B cell (primary cell): ENCODE data around the gene KIF21B. TPM values are rescaled to one million over a fixed set of nuclear protein-coding genes. Genes with fewer than 3 reads are reported as not detected.

Experiments
- ATAC-seq: fragments of 200-7000 bp; cut with Tn5 transposase; one replicate; pipeline ENCODE4 v1.10.0; 2021; ENCODE audit warnings: low read depth, mild to moderate bottlenecking, moderate number of reproducible peaks, moderate library complexity
- CTCF ChIA-PET: fragments of 350-600 bp; sonication (Branson Sonifier 250); formaldehyde crosslinking; loops from one replicate; lab custom pipeline; 2021; ENCODE audit warnings: antibody characterized with exemption, inconsistent platforms; lab: Charles Lee
- POLR2A ChIA-PET: fragments of 350-600 bp; sonication (Branson Sonifier 250); formaldehyde crosslinking; loops from one replicate; lab custom pipeline; 2021; ENCODE audit warnings: antibody characterized with exemption; lab: Charles Lee
- DNase-seq: peaks from one replicate; pipeline ENCODE4 v3.0.0; 2013
- H2AFZ ChIP-seq: 2 replicates; pipeline ENCODE4 v1.6.1; 2012; ENCODE audit warnings: mild to moderate bottlenecking, low read depth, low read length; ENCODE audit not compliant: insufficient read depth, poor library complexity, severe bottlenecking
- H3K27ac ChIP-seq, 2 donors: 1 replicate in 1 of 2; 2 replicates in 1 of 2; pipeline ENCODE4 v1.5.1; 2012 to 2013; ENCODE audit warnings: low read length in 2 of 2, mild to moderate bottlenecking in 2 of 2, moderate library complexity in 1 of 2
- H3K27me3 ChIP-seq, 4 experiments: fragments of 200-600 bp in 1 of 4; sonication (generic) in 1 of 4; replicated peaks in 1 of 4; 1 replicate in 2 of 4; 2 replicates in 2 of 4; pipeline versions ENCODE4 v1.6.1 to v1.7.0; 2013 to 2016; ENCODE audit warnings: low read length in 3 of 4, mild to moderate bottlenecking in 2 of 4, mixed read lengths in 1 of 4, moderate library complexity in 1 of 4; ENCODE audit not compliant: insufficient read depth in 4 of 4, control insufficient read depth in 3 of 4; ENCODE audit errors: control extremely low read depth in 1 of 4
- H3K36me3 ChIP-seq, 2 experiments: replicated peaks in 1 of 2; 1 replicate in 1 of 2; 2 replicates in 1 of 2; pipeline versions ENCODE4 v1.6.1 to v1.7.1; 2013; ENCODE audit warnings: low read length in 1 of 2; ENCODE audit not compliant: insufficient read depth in 2 of 2, control insufficient read depth in 1 of 2; ENCODE audit errors: control extremely low read depth in 1 of 2, extremely low read depth in 1 of 2
- H3K4me1 ChIP-seq, 2 donors: fragments of 200-600 bp in 1 of 2; sonication (generic) in 1 of 2; 1 replicate in 1 of 2; 2 replicates in 1 of 2; pipeline versions ENCODE4 v1.5.1 to v1.6.1; 2013 to 2017; ENCODE audit warnings: low read length in 2 of 2; ENCODE audit not compliant: control insufficient read depth in 2 of 2, insufficient read depth in 2 of 2
- H3K4me2 ChIP-seq: replicated peaks from 2 replicates; pipeline ENCODE3; 2012; ENCODE audit warnings: mild to moderate bottlenecking, low read depth, low read length; ENCODE audit not compliant: poor library complexity, severe bottlenecking
- H3K4me3 ChIP-seq, 5 experiments: fragments of 200-600 bp in 1 of 5; sonication (generic) in 1 of 5; 1 replicate in 3 of 5; 2 replicates in 2 of 5; pipeline versions ENCODE4 v1.5.1 to v1.7.0; 2011 to 2016; ENCODE audit warnings: low read length in 4 of 5, mild to moderate bottlenecking in 4 of 5, low read depth in 2 of 5, control low read depth in 1 of 5, moderate library complexity in 1 of 5; ENCODE audit not compliant: insufficient read depth in 1 of 5; ENCODE audit errors: control extremely low read depth in 1 of 5, extremely low read depth in 1 of 5
- H3K79me2 ChIP-seq: fragments of 200-600 bp; sonication (generic); one replicate; pipeline ENCODE4 v1.6.0; 2016; ENCODE audit warnings: low read length; ENCODE audit not compliant: control insufficient read depth, insufficient read depth
- H3K9ac ChIP-seq: fragments of 200-600 bp; sonication (generic); 2 replicates; pipeline ENCODE4 v1.6.1; 2017; ENCODE audit warnings: mild to moderate bottlenecking, low read length, moderate library complexity
- H3K9me3 ChIP-seq, 3 donors: one replicate each; pipeline versions ENCODE4 v1.6.1 to v1.7.1; 2013; ENCODE audit warnings: low read length in 2 of 3; ENCODE audit not compliant: control insufficient read depth in 2 of 3, insufficient read depth in 1 of 3; ENCODE audit errors: control extremely low read depth in 1 of 3
- H4K20me1 ChIP-seq: 2 replicates; pipeline ENCODE4 v1.6.0; 2012; ENCODE audit warnings: mild to moderate bottlenecking, low read length; ENCODE audit not compliant: insufficient read depth, control insufficient read depth, poor library complexity, severe bottlenecking
- H3K27ac Mint-ChIP-seq: one replicate; pipeline ENCODE4 v1.8.0; 2021; ENCODE audit warnings: mixed read lengths
- H3K27me3 Mint-ChIP-seq: one replicate; pipeline ENCODE4 v1.8.0; 2021; ENCODE audit warnings: mixed read lengths
- H3K4me1 Mint-ChIP-seq: one replicate; pipeline ENCODE4 v1.8.0; 2021; ENCODE audit warnings: mixed read lengths
- H3K4me3 Mint-ChIP-seq: one replicate; pipeline ENCODE4 v1.8.0; 2021; ENCODE audit warnings: mixed read lengths
- H3K9me3 Mint-ChIP-seq: one replicate; pipeline ENCODE4 v1.8.0; 2022; ENCODE audit warnings: mixed read lengths; ENCODE audit not compliant: insufficient read depth
- CTCF ChIP-seq: fragments of 200-600 bp; IDR thresholded peaks from one replicate; pipeline ENCODE4 v1.8.0; 2022; ENCODE audit warnings: antibody characterized with exemption, mild to moderate bottlenecking
- EZH2 ChIP-seq: IDR thresholded peaks from 2 replicates; pipeline ENCODE4 v1.6.1; 2012; ENCODE audit warnings: borderline replicate concordance, low read depth, mild to moderate bottlenecking, moderate library complexity, low read length; ENCODE audit not compliant: insufficient read depth, poor library complexity, severe bottlenecking
- WGBS: methylation state at CpG from one replicate; pipeline ENCODE4 v1.1.5; 2013; ENCODE audit warnings: missing lambda C conversion rate; ENCODE audit not compliant: insufficient coverage; 5-methylcytosine and 5-hydroxymethylcytosine counted together
- intact Hi-C: fragments of 100-400 bp; cut with micrococcal nuclease; formaldehyde crosslinking; loops from one replicate; pipeline ENCODE4 v1.10.0; 2022
- polyA plus RNA-seq: library from polyadenylated mRNA; depleted of rRNA; stranded (reverse); fragments of >200 nt; gene quantifications from 2 replicates; pipeline ENCODE4 v1.2.3, GENCODE V29; 2012
- total RNA-seq, 2 donors: library from RNA; stranded (reverse); fragments of 120-200 nt in 1 of 2; gene quantifications; 1 replicate in 1 of 2; 2 replicates in 1 of 2; pipeline versions ENCODE4 v1.2.3 to v1.2.4, GENCODE V29; 2013 to 2022

KIF21B gene
- total and polyA plus RNA-seq, 2 donors (not counting 1 experiment from before 2014, with no cell fraction given): 41.1 to 41.6 TPM

- ChIA-PET CTCF (interaction anchor here (0.7 to 11.8 kb wide), 7 partner anchors 9 to 64 kb away, joined by 3 to 168 read pairs (median 6); no protein-coding TSS in a partner anchor), POLR2A (no interaction called here)
- Histone ChIP-seq H2AFZ (no peak overlapping the region), H3K4me2 (no peak overlapping the region), H3K36me3 (no peaks in the 10 kb centered on the region), H3K79me2 (no peaks in the 10 kb centered on the region), H3K9ac (no peak overlapping the region), H3K4me1 (no peaks in the 10 kb centered on the region), H4K20me1 (no peaks in the 10 kb centered on the region), H3K4me3 (no peak overlapping the region), H3K27me3 (no peaks in the 10 kb centered on the region), H3K9me3 (no peaks in the 10 kb centered on the region), H3K27ac (no peak overlapping the region)
- no peak overlapping the region for H3K4me3 Mint-ChIP-seq
- no peaks in the 10 kb centered on the region for H3K4me1 Mint-ChIP-seq
- no peaks in the 10 kb centered on the region for H3K9me3 Mint-ChIP-seq
- H3K27ac Mint-ChIP-seq: no peak overlapping the region
- no peak for TF ChIP-seq EZH2
- no peak for TF ChIP-seq CTCF
- H3K27me3 Mint-ChIP-seq: no peaks in the 10 kb centered on the region
- ATAC-seq: no peak
- intact Hi-C loops: no loop called here
- no peak for DNase-seq
- WGBS: 93% methylated on average over 8 of the region's 12 CpGs
Observed at GRCh38 chr1:201036188-201036842, 12.8 kb upstream of the KIF21B start.

- Mint-ChIP-seq H3K27me3 (no peaks in the 10 kb centered on the region), H3K4me3 (no peak overlapping the region), H3K9me3 (no peaks in the 10 kb centered on the region), H3K27ac (no peak overlapping the region), H3K4me1 (no peaks in the 10 kb centered on the region)
- no peak overlapping the region for H3K9ac ChIP-seq
- DNase-seq (no peak), ATAC-seq (no peak)
- ChIA-PET CTCF (interaction anchor here (1.4 to 11.8 kb wide), 3 partner anchors 12 to 55 kb away, joined by 5 to 168 read pairs (median 6); no protein-coding TSS in a partner anchor), POLR2A (no interaction called here)
- no peak overlapping the region for H3K4me2 ChIP-seq
- no peaks in the 10 kb centered on the region for H4K20me1 ChIP-seq
- intact Hi-C loops: no loop called here
- H3K36me3 ChIP-seq: no peaks in the 10 kb centered on the region
- no peak overlapping the region for H3K4me3 ChIP-seq
- no peaks in the 10 kb centered on the region for H3K9me3 ChIP-seq
- no peak overlapping the region for H3K27ac ChIP-seq
- H3K27me3 ChIP-seq: no peaks in the 10 kb centered on the region
- H3K4me1 ChIP-seq: no peaks in the 10 kb centered on the region
- WGBS: 93% methylated on average over 4 of the region's 4 CpGs
- TF ChIP-seq EZH2 (no peak), CTCF (no peak)
- H3K79me2 ChIP-seq: no peaks in the 10 kb centered on the region
- no peak overlapping the region for H2AFZ ChIP-seq
Observed at GRCh38 chr1:201034671-201035070, 11.2 kb upstream of the KIF21B start.
